ENCODE results near the gene GLB1L.

GRCh38 chr2:219266232-219266631 is 21.0 kb upstream of the GLB1L start:
- no peak for TF ChIP-seq POLR2AphosphoS5 (IDR thresholded peaks at IDR 0.05; ENCODE audit: borderline replicate concordance, low read depth, low read length)
- TF ChIP-seq EZH2 (IDR thresholded peaks at IDR 0.05), result no peak
